GM12878 (cell line): ENCODE data around the gene SH2D2A. TPM values are rescaled to one million over a fixed set of nuclear protein-coding genes. Genes with fewer than 3 reads are reported as not detected.

ENCODE experiments used
- ATAC-seq: fragments of 200-7000 bp; cut with Tn5 transposase; 3 replicates; pipeline ENCODE4 v1.9.1; 2020; ENCODE audit warnings: mild to moderate bottlenecking, moderate library complexity
- BruUV-seq: library from RNA; stranded (reverse); fragments of 400-500 nt; replicated peaks from 2 replicates; lab custom pipeline; 2021; lab: Mats Ljungman, UMichigan
- CTCF ChIA-PET: fragments of 300-600 bp; sonication (Branson Sonifier 250); formaldehyde crosslinking; extraction: SDS; loops from one replicate; lab custom pipeline; 2021; ENCODE audit warnings: inconsistent platforms; lab: Yijun Ruan, JAX
- POLR2A ChIA-PET: fragments of 350-600 bp; formaldehyde crosslinking; extraction: SDS; loops from one replicate; lab custom pipeline; 2021; ENCODE audit warnings: inconsistent platforms; lab: Charles Lee
- RAD21 ChIA-PET: fragments of 300-600 bp; sonication (Branson Sonifier 250); formaldehyde crosslinking; loops from one replicate; lab custom pipeline; 2023; ENCODE audit warnings: antibody characterized with exemption; ENCODE audit not compliant: unreplicated experiment; lab: Charles Lee
- SMC1A ChIA-PET: fragments of 300-600 bp; sonication (Branson Sonifier 250); formaldehyde crosslinking; loops from one replicate; lab custom pipeline; 2023; ENCODE audit not compliant: unreplicated experiment, uncharacterized antibody; lab: Charles Lee
- DNase-seq: peaks from one replicate; pipeline ENCODE4 v3.0.0-alpha.2; 2011; ENCODE audit warnings: low read depth, low spot score
- FAIRE-seq: peaks from 3 replicates; lab custom pipeline; 2011; peaks lifted over from hg19 to GRCh38; lab: Jason Lieb, UNC
- H2AFZ ChIP-seq: 2 replicates; pipeline ENCODE4 v1.6.0; 2011; ENCODE audit warnings: low read depth, low read length, control low read depth; ENCODE audit not compliant: control insufficient read depth
- H3K27ac ChIP-seq: 2 replicates; pipeline ENCODE4 v1.5.1; 2011; ENCODE audit warnings: control low read depth; ENCODE audit not compliant: control insufficient read depth, insufficient read depth
- H3K27me3 ChIP-seq, 2 experiments: replicated peaks in 1 of 2; 2 replicates each; pipeline versions ENCODE4 v1.6.0 to v1.6.1; 2011; ENCODE audit warnings: low read length in 1 of 2; ENCODE audit not compliant: control insufficient read depth in 2 of 2, insufficient read depth in 2 of 2
- H3K36me3 ChIP-seq, 2 experiments: 2 replicates each; pipeline ENCODE4 v1.5.1; 2011; ENCODE audit warnings: low read length in 1 of 2; ENCODE audit not compliant: control insufficient read depth in 2 of 2, insufficient read depth in 2 of 2
- H3K4me1 ChIP-seq: 2 replicates; pipeline ENCODE4 v1.6.1; 2011; ENCODE audit warnings: mild to moderate bottlenecking, low read length, moderate library complexity, mixed read lengths; ENCODE audit not compliant: control insufficient read depth, insufficient read depth
- H3K4me2 ChIP-seq: 2 replicates; pipeline ENCODE4 v1.6.0; 2011; ENCODE audit warnings: control low read depth; ENCODE audit not compliant: control insufficient read depth, insufficient read depth
- H3K4me3 ChIP-seq: fragments of 200-600 bp; sonication (generic); 2 replicates; pipeline ENCODE4 v1.5.1; 2016
- H3K79me2 ChIP-seq: 2 replicates; pipeline ENCODE4 v1.6.0; 2011; ENCODE audit warnings: low read length; ENCODE audit not compliant: control insufficient read depth, insufficient read depth
- H3K9ac ChIP-seq: 2 replicates; pipeline ENCODE4 v1.8.0; 2011; ENCODE audit warnings: low read length, control low read depth, mixed read lengths; ENCODE audit not compliant: control insufficient read depth, insufficient read depth
- H3K9me3 ChIP-seq: replicated peaks from 3 replicates; pipeline ENCODE4 v1.5.1; 2011; ENCODE audit warnings: mild to moderate bottlenecking, low read length; ENCODE audit not compliant: control insufficient read depth, insufficient read depth
- H4K20me1 ChIP-seq: 2 replicates; pipeline ENCODE4 v1.6.0; 2011; ENCODE audit not compliant: control insufficient read depth, insufficient read depth
- BCLAF1 ChIP-seq: fragments of 450-650 bp; IDR thresholded peaks from 2 replicates; pipeline ENCODE4 v1.6.1; 2017; ENCODE audit warnings: antibody characterized with exemption, mild to moderate bottlenecking, moderate library complexity
- FOS ChIP-seq: IDR thresholded peaks from 3 replicates; pipeline ENCODE4 v1.6.1; 2011; ENCODE audit warnings: borderline replicate concordance; ENCODE audit not compliant: insufficient read length; ENCODE audit errors: extremely low read depth
- KLF5 ChIP-seq: fragments of 450-650 bp; IDR thresholded peaks from 2 replicates; pipeline ENCODE4 v1.6.1; 2014; ENCODE audit warnings: mild to moderate bottlenecking; ENCODE audit not compliant: partially characterized antibody
- MYB ChIP-seq: fragments of 150-350 bp; IDR thresholded peaks from 2 replicates; pipeline ENCODE4 v1.6.1; 2014; ENCODE audit warnings: mild to moderate bottlenecking, low read depth, low read length, borderline replicate concordance
- MYC ChIP-seq: IDR thresholded peaks from 2 replicates; pipeline ENCODE4 v1.6.1; 2011; ENCODE audit warnings: mild to moderate bottlenecking, low read length, moderate library complexity, inconsistent platforms; ENCODE audit not compliant: insufficient read depth, insufficient replicate concordance, insufficient read length, severe bottlenecking
- PBX3 ChIP-seq: IDR thresholded peaks from 2 replicates; pipeline ENCODE4 v1.6.1; 2011; ENCODE audit warnings: mild to moderate bottlenecking, low read depth, low read length, moderate library complexity; ENCODE audit not compliant: insufficient replicate concordance
- SMAD5 ChIP-seq: IDR thresholded peaks from 2 replicates; pipeline ENCODE4 v1.6.1; 2016; ENCODE audit warnings: antibody characterized with exemption, low read depth
- WGBS: methylation state at CpG from one replicate; pipeline ENCODE4 v1.1.6; 2016; ENCODE audit warnings: low lambda C conversion rate; ENCODE audit not compliant: insufficient replicate concordance, insufficient coverage; ENCODE audit errors: missing lambda C conversion rate; 5-methylcytosine and 5-hydroxymethylcytosine counted together
- in situ Hi-C: fragments of 300-500 bp; cut with MboI; formaldehyde crosslinking; loops from 9 replicates; pipeline ENCODE4 v1.14.3; 2018; ENCODE audit warnings: mixed read lengths
- intact Hi-C: fragments of 100-400 bp; cut with micrococcal nuclease; formaldehyde crosslinking; loops from one replicate; pipeline ENCODE4 v1.14.2; 2022; ENCODE audit not compliant: unreplicated experiment
- polyA plus RNA-seq, 11 experiments: library from polyadenylated mRNA; depleted of rRNA in 4 of 11; unstranded in 6 of 11; stranded (reverse) in 5 of 11; fragments of >200 nt; fragmentation: Nextera tagmentation in 4 of 11; fragmentation: Illumina TruSeq in 1 of 11; extraction: Ambion mirVana in 4 of 11; extraction: Trizol in 1 of 11; gene quantifications; 1 replicate in 1 of 11; 2 replicates in 10 of 11; pipeline versions ENCODE4 v1.2.1 to v1.2.3, GENCODE V29; 2011 to 2016; ENCODE audit warnings: inconsistent platforms in 2 of 11, missing spikeins in 2 of 11, low read depth in 1 of 11
- total RNA-seq, 4 experiments: library from RNA; depleted of rRNA in 3 of 4; stranded (reverse); fragments of >200 nt in 3 of 4; fragmentation: Illumina TruSeq in 1 of 4; extraction: Trizol in 1 of 4; gene quantifications; 2 replicates each; pipeline versions ENCODE4 v1.2.1 to v1.2.3, GENCODE V29; 2013 to 2021

The SH2D2A gene
- total and polyA plus RNA-seq, 10 of the 15 experiments (the other 5 are each of a cell fraction or from before 2014, with no cell fraction given) = 0.72 to 15.9 (median 7.0) TPM

- Histone ChIP-seq H3K27me3 (no peaks in the 10 kb centered on the region), H3K4me2 (no peak overlapping the region), H3K9ac (no peak overlapping the region), H3K4me3 (no peak overlapping the region), H3K27ac (no peak overlapping the region), H3K79me2 (no peaks in the 10 kb centered on the region), H3K36me3 (no peaks in the 10 kb centered on the region; a peak in 2 of 4 replicates), H3K9me3 (no peaks in the 10 kb centered on the region), H2AFZ (no peak overlapping the region), H3K4me1 (peaks cover 20% of the 10 kb centered on the region), H4K20me1 (no peaks in the 10 kb centered on the region)
- ChIA-PET CTCF (interaction anchor here (1.6 to 8.5 kb wide), 4 partner anchors 13 to 80 kb away, joined by 6 to 60 read pairs (median 18); partner anchors contain the start of gene NTRK1), RAD21 (interaction anchor here (2.6 kb wide), 1 partner anchor 51 kb away, joined by 10 read pairs; the partner anchor contains the start of gene NTRK1), POLR2A (interaction anchor here (1.4 kb wide), 1 partner anchor 18 kb away, joined by 4 read pairs; no protein-coding TSS in a partner anchor), SMC1A (interaction anchor here (0.6 to 3.0 kb wide), 3 partner anchors 25 to 82 kb away, joined by 3 to 9 read pairs (median 6); no protein-coding TSS in a partner anchor)
- no peak for TF ChIP-seq SMAD5
- TF ChIP-seq FOS = no peak
- TF ChIP-seq MYB = no peak
- in situ Hi-C loops (no loop called here), intact Hi-C loops (no loop called here)
- 82% methylated on average over 7 of the region's 10 CpGs for WGBS
- FAIRE-seq (no peak), DNase-seq (no peak), ATAC-seq (no peak)
- no TSS peak for BruUV-seq
Measured at GRCh38 chr1:156809281-156809680, 7.4 kb downstream of the SH2D2A start.

- DNase-seq = no peak
- Histone ChIP-seq H3K79me2 (no peaks in the 10 kb centered on the region), H4K20me1 (no peaks in the 10 kb centered on the region), H3K36me3 (no peaks in the 10 kb centered on the region; a peak in 2 of 4 replicates), H3K9me3 (no peaks in the 10 kb centered on the region), H2AFZ (no peak overlapping the region), H3K4me2 (no peak overlapping the region), H3K27me3 (no peaks in the 10 kb centered on the region), H3K4me3 (no peak overlapping the region), H3K27ac (no peak overlapping the region), H3K4me1 (peaks cover 19% of the 10 kb centered on the region), H3K9ac (no peak overlapping the region)
- FAIRE-seq = no peak
- intact Hi-C loops (no loop called here), in situ Hi-C loops (no loop called here)
- POLR2A ChIA-PET = interaction anchor here (0.5 to 1.6 kb wide), 5 partner anchors 9 to 206 kb away, joined by 3 to 5 read pairs (median 4); partner anchors contain the start of gene SH2D2A
- RAD21 ChIA-PET = interaction anchor here (2.0 to 4.4 kb wide), 3 partner anchors 29 to 82 kb away, joined by 5 to 22 read pairs (median 10); partner anchors contain the start of gene NTRK1
- ATAC-seq = no peak
- CTCF ChIA-PET = interaction anchor here (0.6 to 8.5 kb wide), 9 partner anchors 8 to 82 kb away, joined by 3 to 60 read pairs (median 7); partner anchors contain the start of gene INSRR
- BruUV-seq = no TSS peak
- WGBS = 92% methylated on average over 13 of the region's 16 CpGs
- SMC1A ChIA-PET = interaction anchor here (0.6 to 3.0 kb wide), 9 partner anchors 9 to 83 kb away, joined by 3 to 15 read pairs (median 5); partner anchors contain the start of genes NTRK1 and PRCC
- TF ChIP-seq KLF5 (no peak), BCLAF1 (no peak), PBX3 (no peak), MYC (no peak)
Measured at GRCh38 chr1:156808186-156809030, 8.2 kb downstream of the SH2D2A start.
